CD4-positive, alpha-beta T cell treated with Interleukin-15 for 1 hour (primary cell): ENCODE measurements around the gene FIBCD1.

Source experiments
- DNase-seq: peaks from one replicate; pipeline ENCODE4 v3.0.0-alpha.2; 2020

The FIBCD1 gene

DNA sequence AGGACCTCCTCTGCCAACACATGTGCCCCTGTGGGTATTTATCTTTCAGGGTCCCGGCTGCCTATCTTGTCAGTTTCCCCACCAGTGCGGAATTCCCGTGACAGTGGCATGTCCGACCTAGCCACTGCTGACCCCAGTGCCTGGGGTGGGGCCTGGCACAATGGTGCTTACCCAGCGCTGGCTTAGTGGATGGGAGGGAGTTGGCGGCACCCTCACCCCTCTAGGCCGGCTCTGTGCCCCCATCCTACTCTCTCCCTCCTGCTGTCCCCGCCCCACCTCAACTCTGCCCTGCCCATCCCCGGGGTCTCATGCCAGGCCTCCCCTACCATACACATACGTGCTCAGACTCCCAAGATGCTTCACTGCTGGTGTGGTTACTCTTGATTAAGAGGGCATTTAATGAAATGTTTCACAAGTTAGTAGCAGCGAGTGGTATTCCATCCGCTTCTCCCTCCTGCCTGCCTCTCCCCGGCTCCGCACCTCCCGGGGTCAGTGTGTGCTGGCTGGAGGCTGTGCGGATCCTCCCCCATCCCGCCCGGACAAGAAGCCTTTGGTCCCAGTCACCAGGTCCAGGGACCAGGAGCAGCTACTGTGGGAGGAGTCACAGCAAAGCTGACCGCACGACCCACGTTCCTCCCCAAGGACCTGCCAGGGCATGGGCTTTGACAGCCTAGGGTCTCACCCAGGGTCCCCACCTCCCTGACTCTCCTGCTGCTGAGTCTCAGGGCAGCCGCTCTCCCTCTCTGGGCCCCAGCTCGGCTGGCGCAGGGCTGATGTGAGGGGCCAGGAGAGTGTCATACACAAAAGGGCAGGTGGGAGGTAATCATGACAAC lies 32.9 kb downstream of the FIBCD1 start:
- no peak for DNase-seq

DNA sequence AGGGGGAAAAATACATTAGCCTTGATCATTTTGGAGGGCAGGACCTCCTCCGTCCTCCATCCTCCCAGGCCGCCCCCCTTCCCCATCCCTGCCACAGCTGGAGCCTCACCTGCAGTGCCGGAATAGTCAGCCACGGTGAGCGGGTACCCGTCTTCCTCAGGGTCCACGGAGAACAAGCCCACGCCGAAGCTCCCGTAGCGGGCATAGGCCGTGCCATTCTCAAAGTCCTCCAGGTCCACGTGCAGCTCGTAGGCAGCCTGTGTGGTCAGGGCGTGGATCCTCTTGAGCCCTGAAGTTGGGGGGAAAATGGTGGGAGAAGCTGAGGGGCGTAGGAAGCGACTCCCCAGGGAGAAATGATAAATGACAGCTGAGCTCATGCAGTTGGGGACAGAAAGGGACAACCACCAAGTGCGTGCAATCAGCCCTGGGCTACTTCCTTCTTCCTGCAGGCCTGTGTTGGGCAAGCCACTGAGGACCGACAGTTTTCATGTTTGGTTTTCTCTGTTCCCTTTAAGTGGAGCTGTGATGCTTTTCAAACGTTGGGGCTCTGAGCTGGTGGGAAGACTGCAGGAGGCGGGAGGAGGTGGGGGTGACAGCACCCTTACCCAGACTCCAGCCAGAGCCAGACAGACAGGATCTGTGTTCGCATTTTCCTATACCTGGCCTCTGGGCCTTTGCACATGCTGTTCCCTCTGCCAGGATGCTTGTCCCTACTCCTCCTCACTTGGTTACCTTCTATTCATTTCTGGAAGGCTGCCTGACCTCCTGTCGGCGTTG lies 33.7 kb downstream of the FIBCD1 start:
- DNase-seq = no peak

DNA sequence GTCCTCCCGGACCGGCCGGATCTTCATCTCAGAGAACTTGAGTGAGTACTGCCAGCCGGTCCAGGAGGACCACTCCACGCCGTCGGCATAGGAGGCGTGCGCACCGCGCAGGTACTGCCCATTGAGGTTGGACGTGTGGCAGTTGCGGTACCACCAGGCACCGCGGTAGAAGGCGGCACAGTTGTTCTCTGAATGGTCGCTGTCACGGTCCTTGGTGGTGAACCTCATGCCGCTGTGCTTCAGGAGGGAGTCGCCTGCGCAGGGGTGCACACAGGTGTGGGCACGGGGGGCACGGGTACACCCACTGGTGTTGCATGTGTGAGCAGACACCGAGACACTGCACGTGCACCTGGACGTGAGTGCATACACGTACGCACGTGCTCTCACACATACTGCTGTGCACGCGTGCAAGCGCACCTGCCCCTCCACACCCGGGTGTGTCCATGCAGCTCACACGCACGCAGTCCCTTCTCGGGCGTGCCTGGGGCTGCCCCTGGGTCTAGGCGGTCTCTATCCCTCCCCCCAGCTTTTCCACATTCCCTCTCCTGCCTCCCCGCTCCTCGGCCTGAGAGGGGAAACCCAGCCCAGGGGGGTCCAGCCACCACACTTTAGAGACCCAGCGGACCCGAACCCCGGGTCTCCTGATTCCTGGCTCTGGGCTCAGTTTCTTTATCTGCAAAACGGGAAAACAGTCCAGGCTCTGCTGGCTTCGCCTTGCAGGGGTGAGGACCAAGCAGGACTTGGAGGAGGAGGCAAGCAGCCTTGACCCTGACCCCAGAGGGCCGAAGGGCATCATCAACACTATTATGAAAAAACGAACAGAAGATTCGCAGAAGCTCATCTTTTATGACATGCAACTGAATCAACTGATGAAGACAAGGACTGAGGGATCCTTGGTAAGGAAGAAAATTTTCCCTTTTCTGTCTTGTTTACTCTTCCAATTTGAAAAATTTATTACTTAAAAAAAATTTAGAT lies 34.7 kb downstream of the FIBCD1 start:
- DNase-seq = no peak

DNA sequence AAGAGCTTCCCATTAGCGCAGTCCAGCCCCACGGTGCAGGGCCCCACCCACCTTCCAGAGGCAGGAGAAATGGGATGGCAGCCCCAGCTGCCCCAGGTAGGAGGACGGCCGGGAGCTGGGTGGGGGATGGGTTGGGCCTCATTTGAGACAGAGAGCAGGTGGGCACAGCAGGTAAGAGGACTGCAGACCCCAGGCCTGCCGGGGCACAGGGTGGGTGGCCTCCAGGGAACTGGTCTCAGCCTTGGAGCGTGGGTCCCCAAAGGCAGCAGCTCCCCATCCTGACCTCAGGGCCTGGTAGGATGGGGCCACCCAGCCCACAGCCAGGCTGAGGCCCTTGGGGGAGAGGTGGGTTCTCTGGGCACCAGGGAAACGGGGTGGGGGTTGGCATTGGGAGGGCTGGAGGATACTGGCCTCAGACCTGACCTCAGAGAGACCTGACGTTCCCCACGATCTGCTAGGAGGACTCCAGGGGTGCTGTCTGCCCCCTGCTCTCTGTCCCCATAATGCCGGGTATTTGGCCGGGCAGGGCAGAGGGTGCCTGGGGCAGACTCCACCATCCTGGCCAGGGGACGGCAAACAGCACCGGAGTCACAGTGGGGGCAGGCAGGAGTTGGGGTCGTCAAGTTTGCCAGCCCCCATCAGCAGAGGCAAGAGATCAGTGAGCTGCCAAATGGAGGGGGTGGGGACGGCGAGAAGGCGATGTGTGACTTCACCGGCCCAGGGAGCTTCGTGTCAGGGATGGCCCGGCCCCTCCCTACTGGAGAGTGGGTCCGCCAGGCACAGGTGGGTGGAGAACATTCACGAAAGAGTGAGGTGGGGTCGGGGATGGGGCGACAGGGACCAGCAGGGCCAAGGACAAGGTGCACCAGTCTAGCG lies 35.6 kb downstream of the FIBCD1 start:
- DNase-seq = no peak

DNA sequence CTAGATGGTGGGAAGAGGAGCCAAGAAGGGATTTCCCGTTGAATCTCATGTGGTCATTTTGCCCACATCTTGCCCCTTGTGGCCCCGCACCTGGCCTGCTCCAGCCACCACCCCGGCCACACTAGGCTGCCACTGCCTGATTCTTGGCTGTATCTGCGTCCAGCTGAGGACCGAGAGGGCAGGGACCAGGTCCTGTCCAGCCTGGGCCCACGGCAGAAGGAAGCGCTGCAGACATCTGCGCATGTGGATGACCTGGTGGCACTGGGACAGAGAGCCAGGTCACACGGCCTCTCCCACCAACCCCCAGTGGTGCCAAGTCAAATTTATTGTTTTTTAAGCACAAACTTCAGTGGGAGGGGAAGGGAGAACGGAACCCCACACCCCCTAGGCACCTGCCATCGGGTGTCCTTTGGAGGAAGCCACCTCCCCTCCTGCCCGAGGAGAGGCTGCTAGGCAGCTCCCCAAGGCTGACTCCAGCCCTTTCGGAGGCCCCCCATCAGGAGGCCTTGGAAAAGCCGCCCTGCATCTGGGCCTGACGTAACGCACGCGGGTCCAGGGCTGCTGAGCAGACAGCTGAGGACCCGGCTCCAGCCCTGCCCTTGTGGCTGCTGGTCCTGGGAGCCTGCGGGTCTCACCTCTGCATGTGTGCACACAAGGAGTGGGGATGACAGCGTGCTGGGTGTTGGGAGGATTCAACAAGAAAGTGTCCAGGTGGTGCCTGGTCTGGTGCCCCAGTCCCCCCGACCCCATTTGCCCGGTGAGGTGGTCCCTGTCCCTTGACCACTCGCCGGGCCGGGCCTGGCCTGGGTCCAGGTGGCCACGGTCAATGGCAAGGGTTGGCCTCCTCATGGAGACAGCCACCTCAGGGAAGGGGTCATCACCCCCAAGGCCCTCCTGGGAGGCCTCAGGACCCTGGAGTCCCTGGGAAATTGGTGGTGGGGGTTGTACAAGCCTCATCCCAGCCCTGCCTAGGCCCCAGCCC lies 36.6 kb downstream of the FIBCD1 start:
- no peak for DNase-seq

DNA sequence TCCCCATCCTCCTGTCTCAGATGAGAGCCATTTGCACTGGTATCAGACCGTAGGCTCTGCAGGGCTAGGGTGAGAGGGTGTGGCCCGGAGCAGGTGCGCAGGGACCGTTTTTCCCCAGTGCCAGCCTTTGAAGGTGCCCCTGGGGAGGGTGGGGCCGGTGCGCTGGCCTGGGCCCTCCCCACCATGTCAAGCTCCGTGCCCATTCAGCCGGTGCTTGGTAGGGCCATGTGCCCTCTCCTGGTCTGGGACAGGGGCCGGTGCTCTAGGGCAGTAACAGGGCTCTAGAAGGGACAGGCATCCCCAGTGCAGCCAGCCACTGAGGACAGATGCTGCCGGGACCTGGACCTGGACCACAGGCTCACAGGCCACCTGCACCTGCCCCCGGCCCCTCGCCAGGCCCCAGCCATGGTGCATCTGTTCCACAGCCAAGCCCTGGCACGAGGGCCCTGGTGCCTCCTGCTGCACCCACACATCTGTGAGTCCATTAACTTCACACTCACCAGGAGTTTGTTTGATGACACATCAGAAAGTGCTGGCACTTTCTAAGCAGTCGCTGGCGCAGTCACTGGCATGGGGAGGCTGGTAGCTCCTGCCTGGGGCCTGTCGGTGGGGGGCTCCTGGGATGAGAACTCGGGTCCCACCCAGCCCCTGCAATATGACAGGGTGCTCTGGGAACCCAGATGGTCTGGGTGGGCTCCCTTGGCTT lies 37.4 kb downstream of the FIBCD1 start:
- no peak for DNase-seq

DNA sequence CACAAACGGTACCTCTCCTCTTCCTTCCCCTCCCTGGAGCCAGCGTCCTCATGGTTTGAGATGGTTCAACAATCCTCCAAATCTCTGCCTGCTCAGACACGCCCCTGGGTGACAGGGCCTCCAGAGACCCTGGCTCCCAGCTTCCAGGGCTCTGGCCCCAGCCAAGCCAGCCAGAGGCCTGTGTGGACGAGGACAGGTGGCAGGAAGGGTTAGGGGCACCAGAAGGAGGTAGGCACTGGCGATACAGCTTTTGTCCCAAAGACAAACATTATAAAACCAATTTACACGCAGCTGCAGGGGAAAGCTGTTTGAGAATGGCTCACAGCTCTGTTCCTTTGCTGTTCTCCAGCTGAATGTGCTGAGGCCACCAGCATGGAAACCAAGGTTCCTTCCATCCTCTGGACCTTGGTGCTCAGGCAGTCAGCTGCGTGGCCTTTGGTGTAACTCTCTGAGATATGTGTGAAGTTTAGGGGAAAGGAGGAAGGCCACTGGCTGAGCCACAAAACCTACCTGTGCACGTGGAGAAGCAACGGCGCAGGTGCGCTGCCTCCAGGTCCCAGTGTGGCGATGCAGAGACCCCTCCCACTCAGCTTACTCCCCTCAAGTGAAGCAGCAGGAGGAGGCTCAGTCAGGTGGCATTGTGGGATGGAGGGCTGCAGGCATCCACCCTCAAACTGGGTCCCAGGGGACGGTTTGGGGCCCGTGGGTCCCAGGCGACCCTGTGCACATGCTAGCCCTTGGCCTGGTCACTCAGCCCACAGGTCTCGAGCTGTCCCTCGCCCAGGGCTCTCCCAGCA lies 38.1 kb downstream of the FIBCD1 start:
- DNase-seq = no peak

DNA sequence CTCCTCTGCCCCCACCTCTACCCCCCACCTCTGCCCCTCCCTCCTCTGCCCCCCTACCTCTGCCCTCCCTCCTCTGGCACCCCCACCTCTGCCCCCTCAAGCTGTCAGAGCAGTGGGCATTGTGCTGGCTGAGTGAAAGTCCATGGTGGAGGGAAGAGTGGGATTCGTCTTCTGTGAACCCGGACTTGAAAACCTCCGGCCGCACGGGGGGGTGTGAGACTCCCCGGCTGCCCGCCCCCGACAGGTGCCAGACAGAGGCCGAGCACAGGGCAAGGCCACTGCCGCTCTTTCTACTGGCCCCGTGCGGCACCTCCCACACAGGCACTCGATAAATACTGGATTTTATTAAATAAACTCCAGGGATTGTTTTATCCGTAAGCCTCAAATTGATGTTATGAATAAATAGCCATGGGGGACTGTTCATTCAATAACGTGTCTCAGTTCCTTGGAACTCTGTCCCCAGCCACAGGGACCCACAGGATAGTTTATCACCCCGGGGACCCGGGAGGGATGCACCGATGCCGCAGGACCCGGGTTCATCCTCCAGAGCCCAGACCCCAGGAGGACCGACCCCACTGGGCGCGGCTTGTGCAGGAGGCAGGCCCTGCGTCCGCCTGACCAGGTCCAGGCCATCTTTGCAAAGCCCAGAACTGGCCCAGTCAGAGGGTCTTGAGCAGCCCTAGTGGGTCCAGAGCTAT lies 39.8 kb downstream of the FIBCD1 start:
- DNase-seq = no peak

DNA sequence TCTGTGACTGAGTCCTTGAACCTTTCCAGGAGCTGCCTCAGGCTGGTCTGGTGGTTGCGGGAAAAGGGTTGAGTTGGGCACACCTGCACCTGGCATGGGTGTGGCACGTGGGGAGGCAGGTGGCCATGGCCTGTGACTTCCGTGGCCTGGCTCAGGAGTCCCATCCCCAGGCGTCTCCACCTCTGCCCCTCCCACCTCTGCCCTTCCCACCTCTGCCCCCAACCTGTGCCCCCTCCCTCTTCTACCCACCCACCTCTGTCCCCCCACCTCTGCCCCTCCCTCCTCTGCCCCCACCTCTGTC lies 40.5 kb downstream of the FIBCD1 start:
- DNase-seq = no peak

DNA sequence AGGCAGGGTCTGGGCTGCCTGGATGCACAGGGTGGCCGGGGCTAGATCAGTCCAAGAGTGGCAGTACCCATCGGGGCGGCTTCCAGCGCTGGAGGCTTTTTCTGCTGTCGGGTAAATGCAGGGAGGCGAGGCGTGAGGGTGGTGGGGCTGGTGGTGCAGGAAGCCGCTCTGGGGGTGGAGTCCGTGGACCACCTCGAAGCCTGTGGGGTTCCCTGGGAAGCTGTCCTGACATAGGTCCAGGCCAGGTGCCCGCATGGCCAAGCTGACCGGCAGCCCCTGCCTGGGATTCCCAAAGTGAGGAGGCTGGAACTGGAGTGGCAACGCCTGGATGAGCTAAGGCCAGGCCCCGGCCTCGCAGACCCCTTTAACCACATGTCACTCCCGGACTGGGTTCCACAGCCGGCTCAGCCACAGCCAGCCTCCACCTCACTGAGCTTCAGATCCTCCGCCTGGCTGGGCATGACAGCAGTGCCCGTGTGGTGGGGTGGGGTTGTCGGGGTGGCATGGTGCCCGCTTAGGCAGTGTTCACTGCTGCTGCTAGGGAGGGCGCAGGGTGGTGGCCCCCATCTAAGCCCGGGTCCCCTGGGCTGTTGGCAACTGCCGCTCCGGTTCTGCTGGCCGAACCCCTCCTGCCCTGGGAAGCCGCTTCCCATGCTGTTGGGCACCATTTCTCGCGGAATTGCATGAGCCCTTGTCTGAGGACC lies 41.0 kb downstream of the FIBCD1 start:
- DNase-seq = no peak

DNA sequence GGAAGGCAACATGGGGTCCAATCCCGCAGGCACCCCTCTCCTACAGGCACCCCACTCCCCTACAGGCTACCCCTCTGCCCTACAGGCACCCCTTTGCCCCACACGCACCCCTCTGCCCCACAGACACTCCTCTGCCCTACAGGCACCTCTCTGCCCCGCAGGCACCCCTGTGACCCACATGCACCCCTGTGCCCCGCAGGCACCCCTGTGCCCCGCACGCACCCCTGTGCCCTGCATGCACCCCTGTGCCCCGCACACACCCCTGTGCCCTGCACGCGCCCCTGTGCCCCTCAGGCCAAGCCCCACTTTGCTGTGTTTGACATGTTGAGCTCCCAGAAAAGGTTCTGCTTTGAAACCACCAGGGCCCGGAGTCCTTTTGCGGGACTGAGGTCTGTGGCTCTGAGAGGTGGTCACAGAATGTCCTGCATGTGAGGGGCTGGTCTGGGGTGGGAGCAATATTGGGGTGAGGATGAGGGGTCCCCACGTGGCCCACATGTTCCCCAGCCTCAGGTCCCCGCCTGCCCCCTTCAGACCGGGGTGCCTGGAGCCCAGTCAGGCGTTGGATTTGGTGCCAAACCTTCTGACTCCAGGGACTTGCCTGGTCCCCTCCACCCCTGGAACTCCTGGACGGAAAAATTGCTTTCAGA lies 41.8 kb downstream of the FIBCD1 start:
- DNase-seq = no peak

DNA sequence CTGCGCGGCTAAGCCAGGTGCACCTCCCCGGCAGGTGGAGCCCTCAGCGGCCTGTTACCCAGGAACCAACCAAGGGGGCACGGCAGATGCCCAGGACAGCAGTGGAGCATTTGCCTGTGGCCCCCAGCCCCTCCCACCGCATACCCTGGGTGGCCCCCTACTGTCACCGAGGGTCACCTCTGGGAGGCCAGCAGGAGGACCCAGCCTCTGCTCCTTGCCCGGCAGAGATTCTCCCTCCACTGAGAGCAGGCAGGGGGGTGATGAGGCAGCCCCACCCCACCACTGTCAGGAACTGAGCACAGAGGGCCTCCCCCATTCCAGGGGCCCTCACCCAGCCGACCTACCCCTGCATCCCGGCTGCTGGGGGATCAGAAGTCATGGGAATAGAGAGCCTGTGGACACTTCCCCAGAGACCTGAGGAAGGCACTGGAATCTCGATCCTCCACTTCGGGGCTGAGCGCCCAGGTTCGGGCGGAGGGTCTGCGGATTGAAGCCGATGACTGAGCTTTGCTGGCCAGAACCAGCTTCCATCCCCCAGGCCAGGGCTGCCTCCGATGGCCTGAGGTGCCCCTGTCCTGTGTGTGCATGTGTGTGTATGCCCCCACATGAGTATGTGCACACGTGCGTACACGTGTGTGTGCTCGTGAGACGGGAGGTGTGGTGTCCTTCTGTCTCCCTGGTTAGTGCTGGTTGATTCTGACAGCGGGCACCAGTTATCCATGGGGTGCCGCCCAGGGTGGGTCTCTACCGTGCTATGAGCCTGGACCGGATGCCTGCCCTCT lies 42.6 kb downstream of the FIBCD1 start, which contains the start of gene QRFP:
Gene QRFP (minus strand): TSS at position 580 of the 782 bp plus-strand sequence. CDS start 2,974 bp downstream, outside the sequence.
- DNase-seq = no peak

DNA sequence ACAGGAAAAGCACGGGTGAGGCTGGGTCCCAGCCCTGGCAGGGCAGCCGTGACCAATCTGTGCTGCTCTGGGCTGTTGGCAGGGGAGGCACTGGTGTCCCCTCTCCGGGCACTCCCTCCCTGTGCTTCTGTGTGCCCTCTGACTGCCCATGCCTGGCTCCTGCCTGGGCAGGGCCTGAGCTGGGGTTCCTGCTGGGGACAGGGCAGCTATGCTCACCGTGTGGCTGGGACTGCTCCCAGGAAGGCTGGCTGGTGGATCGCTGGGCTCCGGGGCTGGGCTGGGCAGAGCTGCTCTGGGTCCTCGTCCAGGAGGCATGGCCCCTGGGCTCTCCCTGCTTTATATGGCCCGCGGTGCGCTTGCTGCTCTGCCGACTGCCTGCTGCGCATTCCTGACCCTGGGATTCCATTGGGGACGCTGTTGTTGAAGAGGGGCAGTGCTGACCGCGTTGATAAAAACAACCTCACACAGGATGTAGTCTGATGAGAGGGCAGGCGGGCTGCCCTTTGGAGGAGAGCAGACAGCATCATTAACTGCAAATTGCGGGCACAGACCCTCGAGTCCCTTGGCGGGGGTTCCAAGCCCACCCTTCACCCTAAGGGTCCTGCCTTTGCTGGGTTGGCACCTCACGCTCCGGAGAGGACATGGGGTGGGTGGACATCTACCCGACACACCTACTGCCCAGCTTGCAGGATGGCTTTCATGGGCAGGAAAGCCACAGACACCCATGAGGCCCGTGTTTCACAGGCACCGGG lies 43.4 kb downstream of the FIBCD1 start:
- DNase-seq = no peak

DNA sequence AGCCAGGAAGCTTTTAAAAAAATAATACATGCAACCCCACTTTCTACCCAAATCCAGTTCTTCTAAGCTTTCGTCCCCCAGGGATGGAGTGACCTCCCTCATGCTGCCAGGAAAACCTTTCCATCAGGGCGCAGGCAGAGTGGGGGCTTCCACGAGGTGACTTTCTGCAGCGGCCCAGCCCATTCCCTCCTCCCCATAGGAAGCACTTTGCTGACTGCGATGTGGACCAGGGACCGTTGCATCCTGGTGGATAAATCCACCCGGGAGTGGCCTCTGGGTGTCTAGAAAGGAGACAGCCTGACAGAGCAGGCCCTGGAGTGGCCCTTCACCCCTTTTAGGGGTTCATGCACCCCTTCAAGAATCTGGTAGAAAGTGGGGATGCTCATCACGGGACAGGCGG lies 44.0 kb downstream of the FIBCD1 start:
- DNase-seq = no peak

DNA sequence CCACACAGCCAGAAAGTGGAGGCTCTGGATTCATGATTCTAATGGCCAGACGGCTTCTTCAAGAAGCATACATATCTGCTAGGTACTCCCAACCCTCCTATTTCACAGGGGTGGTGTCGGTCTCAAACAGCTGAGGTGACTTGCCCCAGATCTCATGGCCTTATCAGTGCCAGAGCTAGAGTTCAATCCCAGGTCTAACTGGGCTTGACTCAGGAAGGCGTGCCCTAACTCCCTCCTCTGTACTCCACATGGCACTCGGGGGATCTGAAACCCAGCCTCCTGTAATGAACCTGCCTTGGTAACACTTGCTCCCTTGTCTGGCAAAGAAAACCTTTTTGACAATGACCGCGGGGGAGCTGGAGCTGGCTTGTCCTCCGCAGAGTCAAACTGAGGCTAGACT lies 44.5 kb downstream of the FIBCD1 start:
- no peak for DNase-seq
